SK-N-SH (cell line): ENCODE results near the gene FAM151A. TPM values are rescaled to one million over a fixed set of nuclear protein-coding genes. Genes with fewer than 3 reads are reported as not detected.

ENCODE experiments used
- CTCF ChIA-PET: fragments of 300-600, 350-600 bp; formaldehyde crosslinking; extraction: SDS; loops from one replicate; lab custom pipeline; 2021; lab: Yijun Ruan, JAX
- POLR2A ChIA-PET: fragments of 350-600 bp; sonication (Branson Sonifier 250); formaldehyde crosslinking; extraction: SDS; loops from one replicate; lab custom pipeline; 2020; ENCODE audit warnings: antibody characterized with exemption, inconsistent platforms; lab: Yijun Ruan, JAX
- DNase-seq: peaks from one replicate; pipeline ENCODE4 v3.0.0; 2012
- H2AFZ ChIP-seq: fragments of 200-600 bp; sonication (generic); 2 replicates; pipeline ENCODE4 v1.8.1; 2016; ENCODE audit warnings: antibody characterized with exemption, mild to moderate bottlenecking, low read depth
- H3F3A ChIP-seq: fragments of 200-600 bp; sonication (generic); replicated peaks from 2 replicates; pipeline ENCODE3; 2016; ENCODE audit warnings: antibody characterized with exemption, mild to moderate bottlenecking; ENCODE audit not compliant: insufficient read depth
- H3K27ac ChIP-seq, 2 experiments: fragments of 200-500 bp in 1 of 2; fragments of 200-600 bp in 1 of 2; sonication (Bioruptor generic) in 1 of 2; sonication (generic), shearing (Covaris generic) in 1 of 2; 2 replicates each; pipeline versions ENCODE4 v1.5.1 to v1.6.1; 2014 to 2016; ENCODE audit warnings: low read depth in 2 of 2, inconsistent platforms in 1 of 2, low read length in 1 of 2, mild to moderate bottlenecking in 1 of 2, mixed read lengths in 1 of 2
- H3K27me3 ChIP-seq: fragments of 200-600 bp; sonication (generic), shearing (Covaris generic); 2 replicates; pipeline ENCODE4 v1.6.1; 2016; ENCODE audit warnings: mixed run types; ENCODE audit not compliant: insufficient read depth
- H3K36me3 ChIP-seq, 2 experiments: fragments of 200-500 bp in 1 of 2; fragments of 200-600 bp in 1 of 2; sonication (Bioruptor generic) in 1 of 2; sonication (generic) in 1 of 2; replicated peaks in 1 of 2; 2 replicates each; pipeline versions ENCODE3 to v1.5.1; 2014 to 2016; ENCODE audit warnings: low read length in 1 of 2, mild to moderate bottlenecking in 1 of 2; ENCODE audit not compliant: insufficient read depth in 2 of 2, control insufficient read depth in 1 of 2
- H3K4me1 ChIP-seq, 2 experiments: fragments of 200-500 bp in 1 of 2; fragments of 200-600 bp in 1 of 2; sonication (Bioruptor generic) in 1 of 2; sonication (generic), shearing (Covaris generic) in 1 of 2; 2 replicates each; pipeline versions ENCODE4 v1.5.1 to v1.6.1; 2014 to 2016; ENCODE audit warnings: low read depth in 1 of 2, low read length in 1 of 2, mixed run types in 1 of 2; ENCODE audit not compliant: insufficient read depth in 2 of 2, control insufficient read depth in 1 of 2
- H3K4me2 ChIP-seq: fragments of 200-600 bp; sonication (generic), shearing (Covaris generic); 2 replicates; pipeline ENCODE4 v1.6.1; 2017; ENCODE audit warnings: mixed run types
- H3K4me3 ChIP-seq, 2 experiments: fragments of 200-500 bp in 1 of 2; fragments of 200-600 bp in 1 of 2; sonication (Bioruptor generic) in 1 of 2; sonication (generic), shearing (Covaris generic) in 1 of 2; 2 replicates each; pipeline versions ENCODE4 v1.5.1 to v1.8.1; 2014 to 2016; ENCODE audit warnings: low read depth in 2 of 2, inconsistent platforms in 1 of 2, low read length in 1 of 2, mild to moderate bottlenecking in 1 of 2, mixed read lengths in 1 of 2, moderate library complexity in 1 of 2
- H3K79me2 ChIP-seq: fragments of 200-600 bp; sonication (generic); 2 replicates; pipeline ENCODE4 v1.8.1; 2017; ENCODE audit warnings: mild to moderate bottlenecking; ENCODE audit not compliant: insufficient read depth
- H3K9ac ChIP-seq: fragments of 200-600 bp; sonication (generic); 2 replicates; pipeline ENCODE4 v1.6.1; 2017; ENCODE audit warnings: mixed run types
- H3K9me2 ChIP-seq: fragments of 200-600 bp; sonication (generic); 2 replicates; pipeline ENCODE4 v1.6.1; 2017; ENCODE audit warnings: mixed run types
- H3K9me3 ChIP-seq: fragments of 200-600 bp; sonication (generic); 2 replicates; pipeline ENCODE4 v1.6.1; 2017; ENCODE audit warnings: mixed run types, mild to moderate bottlenecking, moderate library complexity
- H4K20me1 ChIP-seq: fragments of 200-600 bp; sonication (generic); 2 replicates; pipeline ENCODE4 v1.6.1; 2017; ENCODE audit warnings: mild to moderate bottlenecking, mixed run types; ENCODE audit not compliant: insufficient read depth
- EP300 ChIP-seq, 2 experiments: IDR thresholded peaks; 2 replicates each; pipeline versions ENCODE4 v1.4.0 to v1.6.1; 2012; ENCODE audit warnings: borderline replicate concordance in 1 of 2, low read depth in 1 of 2, low read length in 1 of 2
- FOSL2 ChIP-seq: IDR thresholded peaks from 2 replicates; pipeline ENCODE4 v1.4.0; 2012; ENCODE audit warnings: low read depth, mild to moderate bottlenecking, moderate library complexity, borderline replicate concordance
- FOXJ3 ChIP-seq: sonication (generic); formaldehyde crosslinking; IDR thresholded peaks from 2 replicates; pipeline ENCODE4 v1.5.1; 2020; ENCODE audit warnings: mild to moderate bottlenecking, missing genetic modification reagents
- GATA2 ChIP-seq: sonication (generic); formaldehyde crosslinking; IDR thresholded peaks from 2 replicates; pipeline ENCODE4 v1.5.0; 2020; ENCODE audit warnings: mild to moderate bottlenecking, missing genetic modification reagents
- JUND ChIP-seq: IDR thresholded peaks from 2 replicates; pipeline ENCODE4 v1.4.0; 2012
- NFIC ChIP-seq: IDR thresholded peaks from 2 replicates; pipeline ENCODE4 v1.4.0; 2012; ENCODE audit warnings: borderline replicate concordance
- NRF1 ChIP-seq: IDR thresholded peaks from 2 replicates; pipeline ENCODE4 v1.6.1; 2012; ENCODE audit warnings: low read depth, mild to moderate bottlenecking, low read length
- PBX3 ChIP-seq: IDR thresholded peaks from 2 replicates; pipeline ENCODE4; 2012
- RAD21 ChIP-seq: IDR thresholded peaks from 2 replicates; pipeline ENCODE4 v1.6.1; 2012; ENCODE audit warnings: mild to moderate bottlenecking, low read length
- REST ChIP-seq: IDR thresholded peaks from 2 replicates; pipeline ENCODE4 v1.6.1; 2012; ENCODE audit warnings: mild to moderate bottlenecking, low read depth, low read length, moderate library complexity
- SIN3A ChIP-seq: IDR thresholded peaks from 2 replicates; pipeline ENCODE4 v1.6.1; 2012; ENCODE audit warnings: low read depth, mild to moderate bottlenecking, low read length, moderate library complexity, borderline replicate concordance
- TCF12 ChIP-seq: IDR thresholded peaks from 2 replicates; pipeline ENCODE4 v1.4.0; 2012
- USF1 ChIP-seq: IDR thresholded peaks from 2 replicates; pipeline ENCODE4 v1.4.0; 2012; ENCODE audit warnings: low read depth, borderline replicate concordance
- YY1 ChIP-seq: IDR thresholded peaks from 2 replicates; pipeline ENCODE4 v1.4.0; 2012; ENCODE audit warnings: low read depth, mild to moderate bottlenecking
- ZBTB33 ChIP-seq: IDR thresholded peaks from 2 replicates; pipeline ENCODE4 v1.4.0; 2012; ENCODE audit warnings: low read depth, borderline replicate concordance
- WGBS: methylation state at CpG from one replicate; pipeline ENCODE4 v1.1.6; 2017; ENCODE audit warnings: low lambda C conversion rate; 5-methylcytosine and 5-hydroxymethylcytosine counted together
- polyA plus RNA-seq, 3 experiments: library from polyadenylated mRNA; depleted of rRNA; stranded (reverse); fragments of >200 nt; gene quantifications; 2 replicates each; pipeline ENCODE4 v1.2.3, GENCODE V29; 2012

FAM151A gene
- polyA plus RNA-seq, 1 of the 3 experiments (the other 2 are of a cell fraction), result not detected

GRCh38 chr1:54572542-54572850 lies 50.8 kb downstream of the FAM151A start:
- no peak overlapping the region; a peak in 1 of 4 replicates for H3K27ac ChIP-seq
- H3K4me3 ChIP-seq, result no peak overlapping the region
- no peaks in the 10 kb centered on the region for H3K9me2 ChIP-seq
- H3K4me1 ChIP-seq, result peaks cover 14 to 27% of the 10 kb centered on the region in 2 experiments; a peak in 2 of 4 replicates
- H3K9me3 ChIP-seq, result no peaks in the 10 kb centered on the region
- H3K27me3 ChIP-seq, result no peaks in the 10 kb centered on the region
- no peak overlapping the region for H2AFZ ChIP-seq
- H3K79me2 ChIP-seq, result no peaks in the 10 kb centered on the region
- 94% methylated on average over 3 of the region's 3 CpGs for WGBS
- H3F3A ChIP-seq, result no peaks in the 10 kb centered on the region
- no peaks in the 10 kb centered on the region for H4K20me1 ChIP-seq
- no peaks in the 10 kb centered on the region for H3K36me3 ChIP-seq
- CTCF ChIA-PET, result interaction anchor here (1.3 to 4.8 kb wide), 5 partner anchors 9 to 102 kb away, joined by 4 to 40 read pairs (median 4); partner anchors contain the start of gene ACOT11
- POLR2A ChIA-PET, result no interaction called here
- TF ChIP-seq FOXJ3 (CRISPR knock-in tag), result no peak
- no peak for TF ChIP-seq TCF12
- no peak for TF ChIP-seq YY1
- TF ChIP-seq JUND, result no peak
- TF ChIP-seq NFIC, result no peak
- TF ChIP-seq REST, result no peak
- no peak for TF ChIP-seq PBX3
- TF ChIP-seq EP300 (IDR thresholded peaks at IDR 0.05; ENCODE audit: borderline replicate concordance in 1 of 2, low read depth in 1 of 2, low read length in 1 of 2), result no peak
- no peak for TF ChIP-seq FOSL2
- TF ChIP-seq USF1, result no peak
- no peak for TF ChIP-seq ZBTB33
- TF ChIP-seq RAD21, result no peak
- TF ChIP-seq NRF1, result no peak
- TF ChIP-seq GATA2 (CRISPR knock-in tag), result no peak
- no peak for TF ChIP-seq SIN3A
- DNase-seq, result no peak
- H3K4me2 ChIP-seq, result no peak overlapping the region
- H3K9ac ChIP-seq, result no peak overlapping the region
